Colonic mucosa (tissue), 4 donors: ENCODE measurements around the gene COQ2. TPM values are rescaled to one million over a fixed set of nuclear protein-coding genes. Genes with fewer than 3 reads are reported as not detected.

Experiments
- DNase-seq: peaks from one replicate; pipeline ENCODE4 v3.0.0-alpha.2; 2020
- H3K27ac ChIP-seq: fragments of 200-600 bp; one replicate; pipeline ENCODE4 v1.8.0; 2021
- H3K27me3 ChIP-seq: fragments of 200-600 bp; one replicate; pipeline ENCODE4 v1.8.0; 2021
- H3K36me3 ChIP-seq: fragments of 200-600 bp; one replicate; pipeline ENCODE4 v1.8.0; 2021
- H3K4me1 ChIP-seq: fragments of 200-600 bp; one replicate; pipeline ENCODE4 v1.8.0; 2021; ENCODE audit warnings: mild to moderate bottlenecking
- H3K4me3 ChIP-seq: fragments of 200-600 bp; one replicate; pipeline ENCODE4 v1.8.0; 2021
- H3K9ac ChIP-seq, 2 donors: one replicate each; pipeline ENCODE4 v1.7.0; 2013; ENCODE audit warnings: control low read depth in 2 of 2, low read depth in 2 of 2, low read length in 2 of 2
- H3K9me3 ChIP-seq: fragments of 200-600 bp; one replicate; pipeline ENCODE4 v1.8.0; 2021
- intact Hi-C: fragments of 100-400 bp; cut with DNase I; formaldehyde crosslinking; loops from one replicate; pipeline ENCODE4 v1.14.1; 2022
- total RNA-seq, 2 donors: library from RNA; stranded (reverse); fragmentation: NEBNext Ultra II Directional in 1 of 2; extraction: Animal tissue kit (Norgen Biotek cat#: 25700) in 1 of 2; gene quantifications; one replicate each; pipeline ENCODE4 v1.2.1, GENCODE V29; 2021
- TF ChIP-seq, protein P1 (sequence below): fragments of 200-600 bp; IDR thresholded peaks from one replicate; pipeline ENCODE4 v1.8.0; 2022; ENCODE audit warnings: antibody characterized with exemption, mild to moderate bottlenecking
- donor health status: healthy.
- donor health status: DM: no; HTN: no; CAD: no.
- donor health status: DM: no; HTN: no; CAD: no.

Gene COQ2
- total RNA-seq, 2 donors from 2014 or later, result 23.4 to 28.3 TPM

- Histone ChIP-seq H3K4me1 (no peaks in the 10 kb centered on the region), H3K27me3 (no peaks in the 10 kb centered on the region), H3K27ac (no peak overlapping the region), H3K9ac (no peak overlapping the region), H3K36me3 (no peaks in the 10 kb centered on the region), H3K4me3 (no peak overlapping the region), H3K9me3 (no peaks in the 10 kb centered on the region)
- intact Hi-C loops, result no loop called here
- no peak for DNase-seq
- TF ChIP-seq, protein P1, sequence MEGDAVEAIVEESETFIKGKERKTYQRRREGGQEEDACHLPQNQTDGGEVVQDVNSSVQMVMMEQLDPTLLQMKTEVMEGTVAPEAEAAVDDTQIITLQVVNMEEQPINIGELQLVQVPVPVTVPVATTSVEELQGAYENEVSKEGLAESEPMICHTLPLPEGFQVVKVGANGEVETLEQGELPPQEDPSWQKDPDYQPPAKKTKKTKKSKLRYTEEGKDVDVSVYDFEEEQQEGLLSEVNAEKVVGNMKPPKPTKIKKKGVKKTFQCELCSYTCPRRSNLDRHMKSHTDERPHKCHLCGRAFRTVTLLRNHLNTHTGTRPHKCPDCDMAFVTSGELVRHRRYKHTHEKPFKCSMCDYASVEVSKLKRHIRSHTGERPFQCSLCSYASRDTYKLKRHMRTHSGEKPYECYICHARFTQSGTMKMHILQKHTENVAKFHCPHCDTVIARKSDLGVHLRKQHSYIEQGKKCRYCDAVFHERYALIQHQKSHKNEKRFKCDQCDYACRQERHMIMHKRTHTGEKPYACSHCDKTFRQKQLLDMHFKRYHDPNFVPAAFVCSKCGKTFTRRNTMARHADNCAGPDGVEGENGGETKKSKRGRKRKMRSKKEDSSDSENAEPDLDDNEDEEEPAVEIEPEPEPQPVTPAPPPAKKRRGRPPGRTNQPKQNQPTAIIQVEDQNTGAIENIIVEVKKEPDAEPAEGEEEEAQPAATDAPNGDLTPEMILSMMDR, result no peak
Observed at GRCh38 chr4:83315341-83315870, 30.8 kb upstream of the COQ2 start.

DNA sequence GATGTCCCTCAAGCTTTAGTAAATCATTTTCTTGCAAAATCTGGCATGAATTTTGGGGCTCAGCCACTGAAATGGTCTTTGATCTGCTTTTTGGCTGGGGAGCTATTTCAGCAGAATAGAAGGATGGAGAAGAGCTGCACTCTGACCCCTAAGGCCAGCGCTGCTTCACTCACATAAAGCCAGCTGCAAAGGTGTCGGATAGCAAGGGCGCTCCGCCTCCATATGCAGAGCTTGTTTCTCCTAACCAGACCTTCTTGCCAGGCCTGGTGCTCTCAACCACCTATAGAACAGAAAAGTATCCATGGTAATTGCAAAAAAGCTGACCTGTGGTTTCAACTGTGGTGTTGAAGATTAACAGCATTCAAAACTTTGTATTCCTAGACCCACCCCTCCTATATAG is 24.1 kb upstream of the COQ2 start:
- Histone ChIP-seq H3K9ac (no peak overlapping the region), H3K27ac (no peak overlapping the region), H3K36me3 (no peaks in the 10 kb centered on the region), H3K9me3 (no peaks in the 10 kb centered on the region), H3K27me3 (no peaks in the 10 kb centered on the region), H3K4me1 (no peaks in the 10 kb centered on the region), H3K4me3 (no peak overlapping the region)
- peak; percentile 29 for DNase-seq
- TF ChIP-seq, protein P1, result no peak
- intact Hi-C loops, result no loop called here

DNA sequence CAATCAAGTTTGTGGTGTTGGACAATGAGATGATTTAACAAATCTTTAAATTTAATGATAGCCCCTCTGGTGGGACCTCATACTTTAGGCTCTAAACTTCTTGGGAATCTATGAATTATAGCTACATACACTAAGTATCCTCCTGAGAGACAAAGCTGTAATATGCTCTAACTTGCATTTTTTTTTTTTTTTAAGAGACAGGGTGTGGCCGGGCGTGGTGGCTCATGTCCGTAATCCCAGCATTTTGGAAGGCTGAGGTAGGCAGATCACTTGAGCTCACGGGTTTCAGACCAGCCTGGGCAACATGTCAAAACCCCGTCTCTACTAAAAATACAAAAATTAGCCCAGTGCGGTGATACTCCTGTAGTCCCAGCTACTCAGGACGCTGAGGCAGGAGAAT is 23.3 kb upstream of the COQ2 start:
- TF ChIP-seq, protein P1, result no peak
- H3K9ac ChIP-seq, result no peak overlapping the region

DNA sequence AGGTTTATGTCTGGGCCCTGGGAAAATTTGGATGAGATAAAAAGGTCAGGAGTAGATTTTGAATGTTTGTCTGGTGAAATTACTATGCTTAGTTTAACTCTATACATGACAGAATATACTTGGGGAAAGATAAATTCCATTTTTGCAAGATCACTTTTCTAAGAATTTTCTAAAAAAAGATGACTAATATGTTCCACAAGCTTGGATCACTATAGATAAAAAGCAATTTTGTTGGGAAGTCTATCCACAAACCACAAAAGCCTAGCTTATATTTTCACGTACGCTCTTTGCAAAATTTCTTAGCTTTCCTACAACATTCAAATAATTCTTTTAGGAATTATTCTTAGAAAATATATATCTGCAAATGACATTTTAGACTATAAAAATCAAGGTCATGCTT is 20.6 kb upstream of the COQ2 start:
- TF ChIP-seq, protein P1, result no peak
- Histone ChIP-seq H3K4me3 (no peak overlapping the region), H3K9me3 (no peaks in the 10 kb centered on the region), H3K27me3 (no peaks in the 10 kb centered on the region), H3K9ac (no peak overlapping the region), H3K27ac (no peak overlapping the region), H3K36me3 (no peaks in the 10 kb centered on the region), H3K4me1 (no peaks in the 10 kb centered on the region)
- intact Hi-C loops, result no loop called here
- no peak for DNase-seq

More for the DNA sequence above, 23.3 kb upstream of the COQ2 start:
- no peak for DNase-seq
- no peaks in the 10 kb centered on the region for H3K4me1 ChIP-seq
- H3K36me3 ChIP-seq, result no peaks in the 10 kb centered on the region
- intact Hi-C loops, result no loop called here
- H3K27ac ChIP-seq, result no peak overlapping the region
- no peaks in the 10 kb centered on the region for H3K9me3 ChIP-seq
- H3K4me3 ChIP-seq, result no peak overlapping the region
- no peaks in the 10 kb centered on the region for H3K27me3 ChIP-seq

- Histone ChIP-seq H3K4me3 (no peak overlapping the region), H3K9me3 (no peaks in the 10 kb centered on the region), H3K36me3 (no peaks in the 10 kb centered on the region), H3K27me3 (no peaks in the 10 kb centered on the region), H3K4me1 (no peaks in the 10 kb centered on the region), H3K27ac (no peak overlapping the region), H3K9ac (no peak overlapping the region)
- DNase-seq, result no peak
- TF ChIP-seq, protein P1, result no peak
- intact Hi-C loops, result no loop called here
Observed at GRCh38 chr4:83297548-83298260, 13.1 kb upstream of the COQ2 start.
